Measurements from ENCODE around the gene ANGPT4.

ANGPT4 gene

GRCh38 chr20:821046-821730, 94.9 kb downstream of the ANGPT4 start:
- DNase-seq, result no peak

- DNase-seq, result no peak
These were observed 95.7 kb downstream of the ANGPT4 start for GRCh38 chr20:820323-820953.

Measured in activated CD4-positive, alpha-beta T cell treated with anti-CD3 and anti-CD28 coated beads for 48 hours (primary cell).